Activated effector memory CD4-positive, alpha-beta T cell treated with Interleukin-2 at 50 U/mL for 16 hours (primary cell): ENCODE results near the gene PROSER1.
"Not testable (repeated sequence)": the region's sequence is repeated elsewhere in the genome, so short reads cannot be mapped to it uniquely, and the experiment has no call there.

Experiments used
- DNase-seq: peaks from one replicate; pipeline ENCODE4 v3.0.0-alpha.2; 2020

Gene PROSER1

GRCh38 chr13:39037880-39038568 is at the start of gene PROSER1, which contains the start of gene NHLRC3:
Gene PROSER1 (minus strand): TSS chr13:39038089. CDS start chr13:39037242, 847 bp downstream.
Gene NHLRC3 (plus strand): TSS chr13:39038456. CDS start chr13:39038640, 184 bp downstream.
- peak; percentile 76 for DNase-seq

GRCh38 chr13:39086251-39086945 is 48.5 kb upstream of the PROSER1 start:
- not testable (repeated sequence) for DNase-seq

- DNase-seq, result no peak
Measured at GRCh38 chr13:39073983-39074382, 36.1 kb upstream of the PROSER1 start.

- no peak for DNase-seq
Measured at GRCh38 chr13:39072842-39073241, 35.0 kb upstream of the PROSER1 start.

GRCh38 chr13:39062004-39062403 is 24.1 kb upstream of the PROSER1 start:
- no peak for DNase-seq

- no peak for DNase-seq
Measured at GRCh38 chr13:39058040-39058439, 20.2 kb upstream of the PROSER1 start.

GRCh38 chr13:39056018-39056417 is 18.1 kb upstream of the PROSER1 start:
- no peak for DNase-seq

- no peak for DNase-seq
Measured at GRCh38 chr13:39054112-39054511, 16.2 kb upstream of the PROSER1 start.

- no peak for DNase-seq
Measured at GRCh38 chr13:39052944-39053343, 15.1 kb upstream of the PROSER1 start.

- no peak for DNase-seq
Measured at GRCh38 chr13:39051157-39051556, 13.3 kb upstream of the PROSER1 start.

GRCh38 chr13:39049274-39049673 is 11.4 kb upstream of the PROSER1 start:
- DNase-seq, result no peak

- no peak for DNase-seq
Measured at GRCh38 chr13:39048806-39049205, 10.9 kb upstream of the PROSER1 start.

- no peak for DNase-seq
Measured at GRCh38 chr13:39047560-39047959, 9.7 kb upstream of the PROSER1 start.

- DNase-seq, result no peak
Measured at GRCh38 chr13:39044536-39044935, 6.6 kb upstream of the PROSER1 start.

GRCh38 chr13:39040206-39040605 is 2.3 kb upstream of the PROSER1 start:
- no peak for DNase-seq

GRCh38 chr13:39039041-39039440 is 1.2 kb upstream of the PROSER1 start:
- no peak for DNase-seq

- DNase-seq, result no peak
Measured at GRCh38 chr13:39038569-39039030, 711 bp upstream of the PROSER1 start.

- no peak for DNase-seq
Measured at GRCh38 chr13:39037410-39037879, 444 bp downstream of the PROSER1 start.

GRCh38 chr13:39036212-39036611 is 1.7 kb downstream of the PROSER1 start:
- no peak for DNase-seq

- no peak for DNase-seq
Measured at GRCh38 chr13:39035799-39036198, 2.1 kb downstream of the PROSER1 start.

- no peak for DNase-seq
Measured at GRCh38 chr13:39035204-39035603, 2.7 kb downstream of the PROSER1 start.

GRCh38 chr13:39034085-39034484 is 3.8 kb downstream of the PROSER1 start:
- no peak for DNase-seq

GRCh38 chr13:39032150-39032549 is 5.7 kb downstream of the PROSER1 start:
- DNase-seq, result no peak

- no peak for DNase-seq
Measured at GRCh38 chr13:39025433-39025839, 12.5 kb downstream of the PROSER1 start.
